AG10803 (cell line): ENCODE measurements around the gene NDC80.

Experiments used
- DNase-seq: peaks from one replicate; pipeline ENCODE4 v3.0.0; 2010; ENCODE audit warnings: low read depth
- H3K4me3 ChIP-seq: 2 replicates; pipeline ENCODE4 v1.5.1; 2011; ENCODE audit warnings: mild to moderate bottlenecking, low read length, control low read depth
- CTCF ChIP-seq: conservative IDR thresholded peaks from 2 replicates; pipeline ENCODE4 v1.5.1; 2011; ENCODE audit warnings: mild to moderate bottlenecking, low read length, control low read depth, inconsistent platforms

Gene NDC80

DNA sequence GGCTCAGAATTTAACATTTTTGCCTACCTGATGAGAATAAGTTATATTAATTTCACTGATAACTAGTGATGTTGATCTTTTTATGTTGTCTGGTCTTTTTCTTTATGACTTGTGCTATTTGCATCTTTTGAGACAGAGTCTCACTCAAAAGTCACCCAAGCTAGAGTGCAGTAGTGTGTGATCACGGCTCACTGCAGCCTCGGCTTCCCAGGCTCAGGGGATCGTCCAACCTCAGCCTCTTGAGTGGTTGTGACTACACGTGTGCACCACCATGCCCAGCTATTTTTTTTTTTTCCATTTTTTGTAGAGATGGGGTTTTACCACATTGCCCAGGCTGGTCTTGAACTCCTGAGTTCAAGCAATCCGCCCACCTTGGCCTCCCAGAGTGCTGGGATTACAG, 91.6 kb downstream of the NDC80 start:
- no peak for DNase-seq
- TF ChIP-seq CTCF: no peak
- no peak overlapping the region for H3K4me3 ChIP-seq
